BE2C (cell line): ENCODE results near the gene WDR53.
"Not testable (repeated sequence)": the region's sequence is repeated elsewhere in the genome, so short reads cannot be mapped to it uniquely, and the experiment has no call there.

Source experiments
- DNase-seq: peaks from one replicate; pipeline ENCODE4 v3.0.0-alpha.2; 2020
- H3K27me3 ChIP-seq: fragments of 250-450 bp; sonication (Bioruptor Pico); 2 replicates; pipeline ENCODE4 v1.5.1; 2020; ENCODE audit warnings: mild to moderate bottlenecking
- H3K36me3 ChIP-seq: fragments of 250-450 bp; sonication (Bioruptor Pico); 2 replicates; pipeline ENCODE4 v1.5.1; 2020; ENCODE audit warnings: mild to moderate bottlenecking
- H3K4me1 ChIP-seq: fragments of 250-450 bp; sonication (Bioruptor Pico); 2 replicates; pipeline ENCODE4 v1.5.1; 2020
- H3K4me3 ChIP-seq: 2 replicates; pipeline ENCODE4 v1.5.1; 2011; ENCODE audit warnings: low read depth, low read length
- H3K9me3 ChIP-seq: fragments of 250-450 bp; sonication (Bioruptor Pico); 2 replicates; pipeline ENCODE4 v1.5.1; 2020
- TF ChIP-seq, protein P1 (sequence below): IDR thresholded peaks from 2 replicates; pipeline ENCODE4 v1.5.1; 2012; ENCODE audit warnings: mild to moderate bottlenecking, low read depth, low read length

WDR53 gene

DNA sequence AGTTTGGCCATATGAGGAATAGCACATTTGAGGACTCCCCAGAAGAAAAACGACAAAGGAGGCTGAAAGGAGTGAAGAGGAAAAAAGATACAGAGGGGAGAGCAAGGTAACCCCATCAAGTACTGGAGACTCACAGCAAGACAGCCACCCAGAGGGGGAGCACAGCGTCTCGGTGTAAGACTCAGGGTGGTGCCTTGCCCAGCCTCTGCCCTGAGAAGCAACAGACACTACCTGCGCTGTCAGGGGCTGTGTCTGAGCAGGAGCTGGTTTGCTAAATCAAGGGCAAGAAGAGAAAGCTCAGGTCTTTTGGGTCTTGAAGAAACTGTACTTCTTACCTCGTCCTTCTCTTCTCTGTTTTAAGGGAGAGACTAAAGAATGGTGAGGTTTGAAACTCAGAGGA, 28.0 kb upstream of the WDR53 start:
- no peaks in the 10 kb centered on the region for H3K27me3 ChIP-seq
- no peaks in the 10 kb centered on the region for H3K9me3 ChIP-seq
- H3K4me3 ChIP-seq: no peak overlapping the region
- no peaks in the 10 kb centered on the region for H3K36me3 ChIP-seq
- no peaks in the 10 kb centered on the region for H3K4me1 ChIP-seq
- no peak for DNase-seq
- TF ChIP-seq, protein P1, sequence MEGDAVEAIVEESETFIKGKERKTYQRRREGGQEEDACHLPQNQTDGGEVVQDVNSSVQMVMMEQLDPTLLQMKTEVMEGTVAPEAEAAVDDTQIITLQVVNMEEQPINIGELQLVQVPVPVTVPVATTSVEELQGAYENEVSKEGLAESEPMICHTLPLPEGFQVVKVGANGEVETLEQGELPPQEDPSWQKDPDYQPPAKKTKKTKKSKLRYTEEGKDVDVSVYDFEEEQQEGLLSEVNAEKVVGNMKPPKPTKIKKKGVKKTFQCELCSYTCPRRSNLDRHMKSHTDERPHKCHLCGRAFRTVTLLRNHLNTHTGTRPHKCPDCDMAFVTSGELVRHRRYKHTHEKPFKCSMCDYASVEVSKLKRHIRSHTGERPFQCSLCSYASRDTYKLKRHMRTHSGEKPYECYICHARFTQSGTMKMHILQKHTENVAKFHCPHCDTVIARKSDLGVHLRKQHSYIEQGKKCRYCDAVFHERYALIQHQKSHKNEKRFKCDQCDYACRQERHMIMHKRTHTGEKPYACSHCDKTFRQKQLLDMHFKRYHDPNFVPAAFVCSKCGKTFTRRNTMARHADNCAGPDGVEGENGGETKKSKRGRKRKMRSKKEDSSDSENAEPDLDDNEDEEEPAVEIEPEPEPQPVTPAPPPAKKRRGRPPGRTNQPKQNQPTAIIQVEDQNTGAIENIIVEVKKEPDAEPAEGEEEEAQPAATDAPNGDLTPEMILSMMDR: no peak

DNA sequence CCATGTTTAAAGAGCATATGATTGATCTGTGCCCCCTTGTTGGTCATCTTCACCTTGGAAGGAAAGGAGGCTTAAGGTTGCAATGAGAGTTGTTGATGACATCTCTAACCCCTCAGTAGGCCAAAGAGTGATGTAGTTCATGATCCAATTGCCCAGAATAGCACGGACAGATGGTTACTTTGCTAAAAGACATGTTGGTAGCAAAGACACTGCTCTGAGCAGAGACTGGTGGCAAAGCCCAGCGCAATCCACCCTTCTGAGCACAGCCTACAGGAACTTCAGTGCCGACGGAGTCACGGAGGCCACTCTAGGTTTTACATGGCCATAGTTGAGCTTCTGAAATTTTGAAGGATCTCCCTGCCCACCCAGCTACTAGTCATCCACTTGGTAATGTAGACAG, 21.9 kb upstream of the WDR53 start:
- no peaks in the 10 kb centered on the region for H3K27me3 ChIP-seq
- no peaks in the 10 kb centered on the region for H3K4me1 ChIP-seq
- H3K36me3 ChIP-seq: peaks cover 9% of the 10 kb centered on the region; the same call in 1 of the 2 replicates
- DNase-seq: no peak
- no peak overlapping the region for H3K4me3 ChIP-seq
- TF ChIP-seq, protein P1: no peak
- H3K9me3 ChIP-seq: no peaks in the 10 kb centered on the region

DNA sequence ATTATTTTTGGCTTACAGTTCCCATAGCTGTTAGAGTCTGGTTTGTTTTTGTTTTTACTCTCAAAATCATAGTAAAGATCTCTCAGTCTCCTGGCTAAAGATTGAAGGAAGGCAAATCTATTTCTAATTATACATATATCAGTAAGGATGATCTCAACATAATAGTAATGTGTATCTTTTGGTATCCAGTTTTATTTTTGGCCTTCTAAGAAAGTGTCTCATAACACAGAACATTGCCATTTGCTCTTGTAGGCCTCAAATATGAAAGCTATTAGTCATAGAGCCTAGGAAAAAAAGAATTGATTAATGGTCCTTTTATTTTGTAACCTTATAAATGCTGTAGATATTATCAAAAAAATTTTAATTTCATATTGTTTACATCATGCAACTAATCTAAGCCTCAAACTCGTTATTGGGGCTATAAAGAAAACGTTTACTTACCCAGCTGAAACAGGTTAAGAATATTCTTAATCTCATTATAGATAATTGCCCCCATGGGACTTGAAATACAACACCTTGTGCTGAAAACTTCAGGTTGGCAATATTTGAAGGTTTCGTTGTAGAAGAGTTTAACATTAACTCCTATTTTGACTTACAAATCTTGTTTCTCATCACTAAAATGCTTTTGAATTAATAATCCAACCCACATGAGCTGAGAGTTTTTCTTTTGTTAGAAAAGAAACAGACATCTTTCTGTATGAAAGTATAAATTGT, 16.8 kb upstream of the WDR53 start:
- Histone ChIP-seq H3K4me1 (no peaks in the 10 kb centered on the region), H3K4me3 (no peak overlapping the region), H3K27me3 (no peaks in the 10 kb centered on the region), H3K9me3 (no peaks in the 10 kb centered on the region), H3K36me3 (peaks cover 33% of the 10 kb centered on the region)
- TF ChIP-seq, protein P1: no peak
- DNase-seq: no peak

DNA sequence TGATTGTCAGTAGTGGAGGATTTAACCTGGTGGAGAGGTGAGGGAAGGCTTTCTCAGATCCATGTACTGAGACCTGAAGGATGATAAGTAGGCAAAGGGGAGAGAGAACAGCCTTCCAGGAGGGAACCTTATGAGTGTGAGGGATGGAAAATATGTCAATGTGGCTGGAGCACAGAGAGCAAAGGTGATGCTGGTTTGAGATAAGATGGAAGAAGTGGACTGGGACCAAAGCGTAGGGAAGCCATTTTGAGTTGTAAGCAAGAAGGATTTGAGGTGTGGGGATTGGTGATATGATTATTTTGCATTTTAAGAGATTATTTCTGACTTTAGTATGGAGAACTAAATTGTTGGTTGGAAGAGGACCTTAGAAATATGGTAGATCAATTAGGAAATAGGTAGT, 4.0 kb upstream of the WDR53 start:
- DNase-seq: no peak
- no peaks in the 10 kb centered on the region for H3K4me1 ChIP-seq
- no peaks in the 10 kb centered on the region for H3K9me3 ChIP-seq
- no peaks in the 10 kb centered on the region for H3K27me3 ChIP-seq
- no peak overlapping the region for H3K4me3 ChIP-seq
- peaks cover under 1% of the 10 kb centered on the region for H3K36me3 ChIP-seq
- TF ChIP-seq, protein P1: no peak

DNA sequence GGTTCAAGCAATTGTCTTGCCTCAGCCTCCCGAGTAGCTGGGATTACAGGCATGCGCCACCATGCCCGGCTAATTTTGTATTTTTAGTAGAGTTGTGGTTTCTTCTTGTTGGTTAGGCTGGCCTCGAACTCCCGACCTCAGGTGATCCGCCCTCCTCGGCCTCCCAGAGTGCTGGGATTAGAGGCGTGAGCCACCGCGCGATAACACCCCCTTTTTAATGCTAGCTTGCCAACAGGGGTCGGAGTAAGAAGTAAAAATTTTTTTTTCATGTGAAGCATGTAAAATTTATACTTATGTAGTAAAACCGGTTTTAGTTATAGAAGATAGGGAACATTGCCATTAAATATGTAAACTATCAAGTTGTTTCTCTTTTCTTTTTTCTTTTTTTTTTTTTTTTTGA, 2.0 kb upstream of the WDR53 start:
- H3K4me1 ChIP-seq: not testable (repeated sequence)

DNA sequence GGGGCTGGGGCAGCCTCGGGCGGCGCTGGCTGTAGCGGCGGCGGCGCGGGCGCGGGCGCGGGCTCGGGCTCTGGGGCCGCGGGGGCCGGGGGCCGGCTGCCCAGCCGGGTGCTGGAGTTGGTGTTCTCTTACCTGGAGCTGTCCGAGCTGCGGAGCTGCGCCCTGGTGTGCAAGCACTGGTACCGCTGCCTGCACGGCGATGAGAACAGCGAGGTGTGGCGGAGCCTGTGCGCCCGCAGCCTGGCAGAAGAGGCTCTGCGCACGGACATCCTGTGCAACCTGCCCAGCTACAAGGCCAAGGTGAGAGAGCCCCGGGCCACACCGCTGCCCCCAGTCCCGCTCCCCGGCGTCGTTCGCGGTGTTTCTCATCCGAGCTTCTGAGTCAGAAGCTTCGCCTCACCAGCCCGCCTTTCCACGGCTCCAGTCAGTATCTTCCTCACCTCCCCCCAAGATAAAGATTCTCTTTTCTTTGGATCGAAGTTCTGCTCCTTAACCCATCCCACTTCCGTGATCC, 706 bp upstream of the WDR53 start:
- H3K4me3 ChIP-seq: peak overlapping the region; percentile 100
- no peaks in the 10 kb centered on the region for H3K4me1 ChIP-seq
- no peaks in the 10 kb centered on the region for H3K27me3 ChIP-seq
- DNase-seq: peak; percentile 37
- H3K9me3 ChIP-seq: no peaks in the 10 kb centered on the region
- no peaks in the 10 kb centered on the region for H3K36me3 ChIP-seq
- TF ChIP-seq, protein P1: no peak

More for the DNA sequence above, 2.0 kb upstream of the WDR53 start:
- not testable (repeated sequence) for H3K4me3 ChIP-seq, H3K36me3 ChIP-seq, H3K9me3 ChIP-seq, H3K27me3 ChIP-seq, DNase-seq
